CD14-positive monocyte (primary cell): ENCODE data around the gene NGDN. TPM values are rescaled to one million over a fixed set of nuclear protein-coding genes. Genes with fewer than 3 reads are reported as not detected.

Experiments
- DNase-seq, 3 donors: peaks; one replicate each; pipeline ENCODE4 v3.0.0-alpha.2; 2011 to 2022
- H2AFZ ChIP-seq: 2 replicates; pipeline ENCODE4 v1.6.0; 2012; ENCODE audit warnings: mild to moderate bottlenecking, low read depth, low read length, inconsistent platforms; ENCODE audit not compliant: insufficient read depth, poor library complexity, severe bottlenecking
- H3K27ac ChIP-seq, 2 donors: 1 replicate in 1 of 2; 2 replicates in 1 of 2; pipeline ENCODE4 v1.5.1; 2012 to 2013; ENCODE audit warnings: low read length in 2 of 2, control low read depth in 1 of 2, inconsistent platforms in 1 of 2, low read depth in 1 of 2, mild to moderate bottlenecking in 1 of 2
- H3K27me3 ChIP-seq, 2 donors: one replicate each; pipeline versions ENCODE4 v1.6.0 to v1.6.1; 2011 to 2013; ENCODE audit warnings: low read length in 2 of 2; ENCODE audit not compliant: control insufficient read depth in 2 of 2, insufficient read depth in 2 of 2
- H3K36me3 ChIP-seq, 2 donors: replicated peaks in 1 of 2; 1 replicate in 1 of 2; 2 replicates in 1 of 2; pipeline versions ENCODE4 v1.5.1 to v1.6.1; 2012 to 2013; ENCODE audit warnings: low read length in 2 of 2, control low read depth in 1 of 2, inconsistent platforms in 1 of 2, mild to moderate bottlenecking in 1 of 2; ENCODE audit not compliant: insufficient read depth in 2 of 2, control insufficient read depth in 1 of 2
- H3K4me1 ChIP-seq, 2 donors: 1 replicate in 1 of 2; 2 replicates in 1 of 2; pipeline versions ENCODE4 v1.5.1 to v1.6.1; 2012 to 2013; ENCODE audit warnings: low read length in 2 of 2, control low read depth in 1 of 2, inconsistent platforms in 1 of 2, mild to moderate bottlenecking in 1 of 2, moderate library complexity in 1 of 2; ENCODE audit not compliant: insufficient read depth in 2 of 2, control insufficient read depth in 1 of 2
- H3K4me2 ChIP-seq: replicated peaks from 2 replicates; pipeline ENCODE3; 2012; ENCODE audit warnings: low read length, moderate library complexity, mild to moderate bottlenecking; ENCODE audit not compliant: poor library complexity, severe bottlenecking; ENCODE audit errors: extremely low read depth
- H3K4me3 ChIP-seq, 3 experiments: fragments of 200-600 bp in 1 of 3; sonication (generic) in 1 of 3; replicated peaks in 1 of 3; 1 replicate in 2 of 3; 2 replicates in 1 of 3; pipeline ENCODE4 v1.5.1; 2011 to 2013; ENCODE audit warnings: low read length in 3 of 3, mild to moderate bottlenecking in 3 of 3, control low read depth in 2 of 3, low read depth in 2 of 3, inconsistent platforms in 1 of 3, moderate library complexity in 1 of 3
- H3K79me2 ChIP-seq: 2 replicates; pipeline ENCODE4 v1.6.0; 2012; ENCODE audit warnings: mild to moderate bottlenecking, control low read depth, inconsistent platforms, low read length, moderate library complexity; ENCODE audit not compliant: insufficient read depth
- H3K9ac ChIP-seq: 2 replicates; pipeline ENCODE4 v1.6.0; 2017; ENCODE audit warnings: low read length, mild to moderate bottlenecking; ENCODE audit not compliant: insufficient read depth, poor library complexity, severe bottlenecking
- H3K9me3 ChIP-seq, 2 donors: replicated peaks in 1 of 2; 1 replicate in 1 of 2; 2 replicates in 1 of 2; pipeline versions ENCODE4 v1.5.1 to v1.6.1; 2012 to 2013; ENCODE audit warnings: low read length in 2 of 2, control low read depth in 1 of 2; ENCODE audit not compliant: control insufficient read depth in 1 of 2, insufficient read depth in 1 of 2
- H4K20me1 ChIP-seq: 2 replicates; pipeline ENCODE4 v1.6.0; 2012; ENCODE audit warnings: mild to moderate bottlenecking, low read length, control low read depth, moderate library complexity; ENCODE audit not compliant: insufficient read depth
- H3K27ac Mint-ChIP-seq, 7 donors: one replicate each; pipeline ENCODE4 v1.8.0; 2020; ENCODE audit warnings: mild to moderate bottlenecking in 7 of 7, mixed read lengths in 7 of 7, moderate library complexity in 6 of 7, inconsistent platforms in 2 of 7
- H3K27me3 Mint-ChIP-seq, 3 donors: one replicate each; pipeline ENCODE4 v1.8.0; 2021 to 2022; ENCODE audit warnings: low read depth in 3 of 3, mild to moderate bottlenecking in 3 of 3, mixed read lengths in 3 of 3, moderate library complexity in 3 of 3, inconsistent platforms in 1 of 3
- H3K36me3 Mint-ChIP-seq, 2 donors: one replicate each; pipeline ENCODE4 v1.8.0; 2020; ENCODE audit warnings: mixed read lengths in 2 of 2, inconsistent platforms in 1 of 2, mild to moderate bottlenecking in 1 of 2
- H3K4me1 Mint-ChIP-seq: one replicate; pipeline ENCODE4 v1.8.0; 2020; ENCODE audit warnings: mild to moderate bottlenecking, mixed read lengths
- H3K4me3 Mint-ChIP-seq, 2 donors: one replicate each; pipeline ENCODE4 v1.8.0; 2020; ENCODE audit warnings: mild to moderate bottlenecking in 2 of 2, mixed read lengths in 2 of 2, moderate library complexity in 1 of 2
- H3K9me3 Mint-ChIP-seq, 7 donors: one replicate each; pipeline ENCODE4 v1.8.0; 2020 to 2022; ENCODE audit warnings: mixed read lengths in 7 of 7, mild to moderate bottlenecking in 6 of 7, moderate library complexity in 6 of 7, inconsistent platforms in 2 of 7
- CTCF ChIP-seq: fragments of 200-600 bp; IDR thresholded peaks from one replicate; pipeline ENCODE4 v1.8.0; 2022; ENCODE audit warnings: antibody characterized with exemption, mild to moderate bottlenecking
- WGBS: methylation state at CpG from one replicate; pipeline ENCODE4 v1.1.5; 2013; ENCODE audit warnings: missing lambda C conversion rate; ENCODE audit not compliant: insufficient coverage; 5-methylcytosine and 5-hydroxymethylcytosine counted together
- intact Hi-C, 2 donors: fragments of 100-400 bp; cut with micrococcal nuclease; formaldehyde crosslinking; loops; one replicate each; pipeline versions ENCODE4 v1.15.0 to v1.15.1; 2023
- polyA plus RNA-seq, 3 donors: library from polyadenylated mRNA; depleted of rRNA in 1 of 3; unstranded in 2 of 3; stranded (reverse) in 1 of 3; fragments of 300-500 nt in 2 of 3; fragments of >200 nt in 1 of 3; fragmentation: Illumina TruSeq in 2 of 3; gene quantifications; 1 replicate in 2 of 3; 2 replicates in 1 of 3; pipeline ENCODE4 v1.2.3, GENCODE V29; 2012 to 2021

Gene NGDN
- polyA plus RNA-seq, 3 donors, result 22.7 to 44.5 (median 26.8) TPM

GRCh38 chr14:23435543-23436326 lies 33.8 kb upstream of the NGDN start, which contains the start of gene MYH7:
Gene MYH7, minus strand, starts transcription at chr14:23435660. Its CDS starts 1,928 bp downstream, at chr14:23433732.
- intact Hi-C loops, result no loop called here

More at GRCh38 chr14:23435543-23436326, 33.8 kb upstream of the NGDN start, which contains the start of gene MYH7:
- peaks cover 4% of the 10 kb centered on the region for H3K4me1 Mint-ChIP-seq
- no peaks in the 10 kb centered on the region for H3K4me1 ChIP-seq
- 89% methylated on average over 3 of the region's 10 CpGs for WGBS
- no peak within 1 kb of the TSS for H3K4me2 ChIP-seq
- H3K36me3 ChIP-seq, result no peaks in the 10 kb centered on the region
- no peak within 1 kb of the TSS for H3K27ac ChIP-seq
- DNase-seq, result no peak
- no peak within 1 kb of the TSS for H3K4me3 ChIP-seq
- H3K27me3 Mint-ChIP-seq, result peaks cover 3 to 6% (median 5%) of the 10 kb centered on the region in 3 donors
- TF ChIP-seq CTCF, result no peak
- no peaks in the 10 kb centered on the region for H4K20me1 ChIP-seq
- H3K4me3 Mint-ChIP-seq, result no peak within 1 kb of the TSS
- H3K9me3 Mint-ChIP-seq, result peaks cover 0 to 1% (median 0%) of the 10 kb centered on the region in 7 donors
- no peaks in the 10 kb centered on the region for H3K9me3 ChIP-seq
- H2AFZ ChIP-seq, result no peak within 1 kb of the TSS
- H3K27ac Mint-ChIP-seq, result no peak within 1 kb of the TSS
- H3K27me3 ChIP-seq, result no peaks in the 10 kb centered on the region
- no peaks in the 10 kb centered on the region for H3K79me2 ChIP-seq
- H3K36me3 Mint-ChIP-seq, result no peaks in the 10 kb centered on the region
- no peak within 1 kb of the TSS for H3K9ac ChIP-seq
